HuH-7.5 (cell line): ENCODE data around the gene RTKN.
"Not testable (repeated sequence)": the region's sequence is repeated elsewhere in the genome, so short reads cannot be mapped to it uniquely, and the experiment has no call there.

Source experiments
- DNase-seq: peaks from one replicate; pipeline ENCODE4 v3.0.0; 2011; ENCODE audit warnings: low spot score

Gene RTKN

GRCh38 chr2:74441690-74442482, at the start of gene RTKN:
RTKN (minus strand) TSS chr2:74441937; CDS start chr2:74441816, 121 bp downstream.
- peak; percentile 72 for DNase-seq

GRCh38 chr2:74489906-74490305, 48.2 kb upstream of the RTKN start:
- DNase-seq: no peak

GRCh38 chr2:74488643-74489481, 47.1 kb upstream of the RTKN start:
- DNase-seq: no peak

- no peak for DNase-seq
These were observed 44.4 kb upstream of the RTKN start for GRCh38 chr2:74486141-74486540.

- not testable (repeated sequence) for DNase-seq
These were observed 42.0 kb upstream of the RTKN start for GRCh38 chr2:74483675-74484164.

- DNase-seq: no peak
These were observed 41.3 kb upstream of the RTKN start, which contains the start of the genes CCDC142 and TTC31 for GRCh38 chr2:74482801-74483674. CCDC142 (minus strand) TSS chr2:74482998; CDS start chr2:74482837, 161 bp downstream. TTC31 (plus strand) TSS chr2:74483081; CDS start chr2:74483096, 15 bp downstream.

- no peak for DNase-seq
These were observed 40.4 kb upstream of the RTKN start for GRCh38 chr2:74481961-74482800.

GRCh38 chr2:74481431-74481830, 39.7 kb upstream of the RTKN start:
- DNase-seq: no peak

GRCh38 chr2:74474899-74475298, 33.2 kb upstream of the RTKN start:
- DNase-seq: no peak

GRCh38 chr2:74474481-74474880, 32.7 kb upstream of the RTKN start:
- no peak for DNase-seq

GRCh38 chr2:74472945-74473258, 31.2 kb upstream of the RTKN start:
- no peak for DNase-seq

GRCh38 chr2:74472086-74472944, 30.6 kb upstream of the RTKN start, which contains the start of gene MRPL53:
MRPL53 (minus strand) TSS chr2:74472680; CDS start chr2:74472660, 20 bp downstream.
- no peak for DNase-seq

- DNase-seq: no peak
These were observed 29.8 kb upstream of the RTKN start for GRCh38 chr2:74471332-74472065.

GRCh38 chr2:74470742-74471141, 29.0 kb upstream of the RTKN start:
- not testable (repeated sequence) for DNase-seq

- no peak for DNase-seq
These were observed 22.7 kb upstream of the RTKN start for GRCh38 chr2:74464406-74464805.

GRCh38 chr2:74462786-74463105, 21.0 kb upstream of the RTKN start:
- DNase-seq: no peak

GRCh38 chr2:74462054-74462785, 20.5 kb upstream of the RTKN start:
- no peak for DNase-seq

GRCh38 chr2:74461187-74462053, 19.7 kb upstream of the RTKN start:
- no peak for DNase-seq
